SK-N-SH treated with all-trans-retinoic acid at 6 μM for 48 hours (cell line): ENCODE data around the gene MTOR.

ENCODE experiments used
- ATAC-seq: fragments of 200-7000 bp; cut with Tn5 transposase; 3 replicates; pipeline ENCODE4 v1.9.1; 2020; ENCODE audit warnings: mild to moderate bottlenecking, moderate library complexity
- ARNTL ChIP-seq: fragments of 450-650 bp; formaldehyde crosslinking; IDR thresholded peaks from 2 replicates; pipeline ENCODE4 v1.5.0; 2020; ENCODE audit warnings: low read depth, mild to moderate bottlenecking, moderate library complexity, borderline replicate concordance
- CREB5 ChIP-seq: fragments of 250-450 bp; sonication (Bioruptor Pico); IDR thresholded peaks from 2 replicates; pipeline ENCODE4 v1.5.1; 2020; ENCODE audit warnings: low read depth, mild to moderate bottlenecking, moderate library complexity
- CSDC2 ChIP-seq: fragments of 250-450 bp; sonication (Bioruptor Pico); IDR thresholded peaks from 2 replicates; pipeline ENCODE4 v1.5.0; 2020; ENCODE audit warnings: mild to moderate bottlenecking, moderate library complexity
- GLIS3 ChIP-seq: fragments of 250-450 bp; sonication (Bioruptor Pico); IDR thresholded peaks from 2 replicates; pipeline ENCODE4 v1.5.0; 2020; ENCODE audit warnings: mild to moderate bottlenecking, moderate library complexity
- ISL1 ChIP-seq: fragments of 250-450 bp; sonication (Bioruptor Pico); IDR thresholded peaks from 2 replicates; pipeline ENCODE4 v2.1.2; 2022; ENCODE audit warnings: mild to moderate bottlenecking, moderate library complexity
- PATZ1 ChIP-seq: fragments of 250-450 bp; sonication (Bioruptor Pico); IDR thresholded peaks from 2 replicates; pipeline ENCODE4 v1.8.0; 2020; ENCODE audit warnings: mild to moderate bottlenecking, moderate library complexity, borderline replicate concordance
- PPARA ChIP-seq: fragments of 250-450 bp; sonication (Bioruptor Pico); IDR thresholded peaks from 2 replicates; pipeline ENCODE4 v1.5.0; 2020; ENCODE audit warnings: mild to moderate bottlenecking, borderline replicate concordance
- RARB ChIP-seq: fragments of 250-450 bp; sonication (Bioruptor Pico); IDR thresholded peaks from 2 replicates; pipeline ENCODE4 v1.8.0; 2021; ENCODE audit warnings: mild to moderate bottlenecking, moderate library complexity
- SNAI2 ChIP-seq: fragments of 250-450 bp; sonication (Bioruptor Pico); IDR thresholded peaks from 2 replicates; pipeline ENCODE4 v1.5.0; 2020; ENCODE audit warnings: mild to moderate bottlenecking, moderate library complexity
- ZC3H10 ChIP-seq: fragments of 250-450 bp; sonication (Bioruptor Pico); IDR thresholded peaks from 2 replicates; pipeline ENCODE4 v1.5.1; 2021; ENCODE audit warnings: mild to moderate bottlenecking, moderate library complexity
- ZNF565 ChIP-seq: fragments of 450-650 bp; formaldehyde crosslinking; conservative IDR thresholded peaks from 2 replicates; pipeline ENCODE4 v1.5.0; 2020; ENCODE audit warnings: low read depth, mild to moderate bottlenecking, moderate library complexity
- ZNF70 ChIP-seq: fragments of 450-650 bp; formaldehyde crosslinking; IDR thresholded peaks from 2 replicates; pipeline ENCODE4 v1.5.0; 2020; ENCODE audit warnings: mild to moderate bottlenecking, moderate library complexity
- ZNF8 ChIP-seq: fragments of 450-650 bp; formaldehyde crosslinking; IDR thresholded peaks from 2 replicates; pipeline ENCODE4 v1.5.0; 2020; ENCODE audit warnings: mild to moderate bottlenecking, moderate library complexity
- TF ChIP-seq, protein P1 (sequence below): fragments of 250-450 bp; sonication (Bioruptor Pico); IDR thresholded peaks from 2 replicates; pipeline ENCODE4 v1.5.1; 2021; ENCODE audit warnings: mild to moderate bottlenecking, moderate library complexity
- TF ChIP-seq, protein P2 (sequence below): fragments of 250-450 bp; sonication (Bioruptor Pico); IDR thresholded peaks from 2 replicates; pipeline ENCODE4 v1.8.0; 2021; ENCODE audit warnings: low read depth, mild to moderate bottlenecking, moderate library complexity, borderline replicate concordance
- TF ChIP-seq, protein P3 (sequence below): fragments of 250-450 bp; sonication (Bioruptor Pico); IDR thresholded peaks from 2 replicates; pipeline ENCODE4 v1.5.0; 2020; ENCODE audit warnings: mild to moderate bottlenecking, moderate library complexity

Gene MTOR

DNA sequence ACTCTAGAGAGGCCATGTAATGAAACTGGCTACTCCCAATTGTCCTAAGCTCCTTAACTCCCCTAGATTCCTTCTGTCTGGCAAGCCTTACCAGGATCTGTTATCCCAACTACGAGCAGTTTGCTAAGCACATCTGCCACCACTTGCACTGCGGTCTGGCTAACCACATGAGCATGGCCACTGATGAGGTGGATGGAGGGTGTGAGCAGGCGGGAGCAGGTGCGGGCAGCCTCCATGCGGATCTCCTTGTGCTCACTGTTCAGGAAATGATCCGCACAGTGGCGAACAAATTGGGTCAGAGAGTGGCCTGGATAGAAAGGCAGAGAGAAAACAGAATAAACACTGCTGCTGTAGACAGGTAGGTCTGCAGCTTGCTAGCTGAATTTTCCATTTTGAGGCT, 24.0 kb downstream of the MTOR start:
- no peak for ATAC-seq
- no peak for TF ChIP-seq ZNF70 (CRISPR knock-in tag)
- TF ChIP-seq RARB (CRISPR knock-in tag), result no peak
- TF ChIP-seq SNAI2, result no peak
- TF ChIP-seq CREB5, result no peak
- no peak for TF ChIP-seq PPARA (CRISPR knock-in tag)
- TF ChIP-seq, protein P1, sequence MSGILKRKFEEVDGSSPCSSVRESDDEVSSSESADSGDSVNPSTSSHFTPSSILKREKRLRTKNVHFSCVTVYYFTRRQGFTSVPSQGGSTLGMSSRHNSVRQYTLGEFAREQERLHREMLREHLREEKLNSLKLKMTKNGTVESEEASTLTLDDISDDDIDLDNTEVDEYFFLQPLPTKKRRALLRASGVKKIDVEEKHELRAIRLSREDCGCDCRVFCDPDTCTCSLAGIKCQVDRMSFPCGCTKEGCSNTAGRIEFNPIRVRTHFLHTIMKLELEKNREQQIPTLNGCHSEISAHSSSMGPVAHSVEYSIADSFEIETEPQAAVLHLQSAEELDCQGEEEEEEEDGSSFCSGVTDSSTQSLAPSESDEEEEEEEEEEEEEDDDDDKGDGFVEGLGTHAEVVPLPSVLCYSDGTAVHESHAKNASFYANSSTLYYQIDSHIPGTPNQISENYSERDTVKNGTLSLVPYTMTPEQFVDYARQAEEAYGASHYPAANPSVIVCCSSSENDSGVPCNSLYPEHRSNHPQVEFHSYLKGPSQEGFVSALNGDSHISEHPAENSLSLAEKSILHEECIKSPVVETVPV (CRISPR knock-in tag), result no peak

DNA sequence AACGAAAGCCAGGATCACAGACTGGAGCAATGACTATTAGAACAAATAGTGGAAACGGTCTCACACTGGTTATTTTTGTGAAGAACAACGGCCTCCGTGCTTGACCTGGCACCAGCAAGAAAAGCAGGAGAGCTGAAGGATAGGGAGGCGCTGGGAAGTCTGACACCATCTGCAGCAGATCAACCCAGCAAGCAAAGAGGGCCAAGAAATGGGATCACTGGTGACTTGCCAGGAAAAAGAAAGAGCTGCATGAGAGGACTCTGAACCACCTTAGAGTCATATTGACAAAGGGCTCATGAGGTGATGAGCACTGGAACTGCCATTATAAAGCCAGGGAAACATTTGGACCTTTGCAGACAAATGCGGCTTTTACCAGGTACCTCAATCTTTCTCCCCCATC, 25.0 kb downstream of the MTOR start:
- TF ChIP-seq, protein P2, sequence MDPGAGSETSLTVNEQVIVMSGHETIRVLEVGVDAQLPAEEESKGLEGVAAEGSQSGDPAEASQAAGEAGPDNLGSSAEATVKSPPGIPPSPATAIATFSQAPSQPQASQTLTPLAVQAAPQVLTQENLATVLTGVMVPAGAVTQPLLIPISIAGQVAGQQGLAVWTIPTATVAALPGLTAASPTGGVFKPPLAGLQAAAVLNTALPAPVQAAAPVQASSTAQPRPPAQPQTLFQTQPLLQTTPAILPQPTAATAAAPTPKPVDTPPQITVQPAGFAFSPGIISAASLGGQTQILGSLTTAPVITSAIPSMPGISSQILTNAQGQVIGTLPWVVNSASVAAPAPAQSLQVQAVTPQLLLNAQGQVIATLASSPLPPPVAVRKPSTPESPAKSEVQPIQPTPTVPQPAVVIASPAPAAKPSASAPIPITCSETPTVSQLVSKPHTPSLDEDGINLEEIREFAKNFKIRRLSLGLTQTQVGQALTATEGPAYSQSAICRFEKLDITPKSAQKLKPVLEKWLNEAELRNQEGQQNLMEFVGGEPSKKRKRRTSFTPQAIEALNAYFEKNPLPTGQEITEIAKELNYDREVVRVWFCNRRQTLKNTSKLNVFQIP (CRISPR knock-in tag), result no peak
- no peak for TF ChIP-seq RARB (CRISPR knock-in tag)
- no peak for TF ChIP-seq PATZ1 (CRISPR knock-in tag)
- TF ChIP-seq ARNTL (CRISPR knock-in tag), result no peak
- TF ChIP-seq ZC3H10 (CRISPR knock-in tag), result no peak
- TF ChIP-seq ZNF8, result no peak
- no peak for TF ChIP-seq GLIS3
- no peak for TF ChIP-seq ISL1 (CRISPR knock-in tag)
- no peak for ATAC-seq

DNA sequence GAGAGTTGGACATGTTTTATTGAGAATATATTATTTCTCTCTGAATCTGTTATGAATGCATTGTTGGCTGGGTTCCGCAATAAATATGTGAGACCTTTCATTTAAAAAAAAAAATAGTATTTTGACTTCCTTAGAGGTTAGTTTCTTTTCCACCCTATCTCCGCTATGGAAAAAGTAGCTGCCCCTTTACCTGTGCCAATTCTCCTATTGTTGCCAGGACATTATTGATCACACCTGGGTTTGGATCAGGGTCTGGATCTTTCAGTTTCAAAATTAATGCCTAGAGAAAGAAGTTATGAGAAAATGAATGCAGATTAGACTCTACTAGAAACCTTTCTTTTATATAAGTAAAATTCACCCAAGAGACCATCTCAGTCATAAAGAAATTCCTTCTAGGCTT, 29.1 kb downstream of the MTOR start:
- no peak for TF ChIP-seq CSDC2
- TF ChIP-seq SNAI2, result no peak
- TF ChIP-seq PPARA (CRISPR knock-in tag), result no peak
- no peak for TF ChIP-seq GLIS3
- TF ChIP-seq ZNF70 (CRISPR knock-in tag), result no peak
- TF ChIP-seq RARB (CRISPR knock-in tag), result no peak
- TF ChIP-seq, protein P2 (CRISPR knock-in tag), result no peak
- TF ChIP-seq ZC3H10 (CRISPR knock-in tag), result no peak
- no peak for ATAC-seq

GRCh38 chr1:11229203-11229602, 33.1 kb downstream of the MTOR start:
- TF ChIP-seq, protein P3, sequence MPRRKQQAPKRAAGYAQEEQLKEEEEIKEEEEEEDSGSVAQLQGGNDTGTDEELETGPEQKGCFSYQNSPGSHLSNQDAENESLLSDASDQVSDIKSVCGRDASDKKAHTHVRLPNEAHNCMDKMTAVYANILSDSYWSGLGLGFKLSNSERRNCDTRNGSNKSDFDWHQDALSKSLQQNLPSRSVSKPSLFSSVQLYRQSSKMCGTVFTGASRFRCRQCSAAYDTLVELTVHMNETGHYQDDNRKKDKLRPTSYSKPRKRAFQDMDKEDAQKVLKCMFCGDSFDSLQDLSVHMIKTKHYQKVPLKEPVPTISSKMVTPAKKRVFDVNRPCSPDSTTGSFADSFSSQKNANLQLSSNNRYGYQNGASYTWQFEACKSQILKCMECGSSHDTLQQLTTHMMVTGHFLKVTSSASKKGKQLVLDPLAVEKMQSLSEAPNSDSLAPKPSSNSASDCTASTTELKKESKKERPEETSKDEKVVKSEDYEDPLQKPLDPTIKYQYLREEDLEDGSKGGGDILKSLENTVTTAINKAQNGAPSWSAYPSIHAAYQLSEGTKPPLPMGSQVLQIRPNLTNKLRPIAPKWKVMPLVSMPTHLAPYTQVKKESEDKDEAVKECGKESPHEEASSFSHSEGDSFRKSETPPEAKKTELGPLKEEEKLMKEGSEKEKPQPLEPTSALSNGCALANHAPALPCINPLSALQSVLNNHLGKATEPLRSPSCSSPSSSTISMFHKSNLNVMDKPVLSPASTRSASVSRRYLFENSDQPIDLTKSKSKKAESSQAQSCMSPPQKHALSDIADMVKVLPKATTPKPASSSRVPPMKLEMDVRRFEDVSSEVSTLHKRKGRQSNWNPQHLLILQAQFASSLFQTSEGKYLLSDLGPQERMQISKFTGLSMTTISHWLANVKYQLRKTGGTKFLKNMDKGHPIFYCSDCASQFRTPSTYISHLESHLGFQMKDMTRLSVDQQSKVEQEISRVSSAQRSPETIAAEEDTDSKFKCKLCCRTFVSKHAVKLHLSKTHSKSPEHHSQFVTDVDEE (CRISPR knock-in tag), result no peak
- TF ChIP-seq GLIS3 (no peak), PATZ1 (CRISPR knock-in tag) (no peak), ZNF565 (CRISPR knock-in tag) (no peak), ZNF8 (no peak), CSDC2 (no peak), PPARA (CRISPR knock-in tag) (no peak)
- TF ChIP-seq, protein P1 (CRISPR knock-in tag), result no peak
- ATAC-seq, result no peak
